ENCODE results near the gene CNTNAP1. TPM values are rescaled to one million over a fixed set of nuclear protein-coding genes. Genes with fewer than 3 reads are reported as not detected.

Gene CNTNAP1
- total RNA-seq, 1 experiment from 2014 or later = 9.0 TPM

- DNase-seq (ENCODE audit: low read depth) = no peak
These were observed 3.5 kb downstream of the CNTNAP1 start for GRCh38 chr17:42685831-42686230.

DNA sequence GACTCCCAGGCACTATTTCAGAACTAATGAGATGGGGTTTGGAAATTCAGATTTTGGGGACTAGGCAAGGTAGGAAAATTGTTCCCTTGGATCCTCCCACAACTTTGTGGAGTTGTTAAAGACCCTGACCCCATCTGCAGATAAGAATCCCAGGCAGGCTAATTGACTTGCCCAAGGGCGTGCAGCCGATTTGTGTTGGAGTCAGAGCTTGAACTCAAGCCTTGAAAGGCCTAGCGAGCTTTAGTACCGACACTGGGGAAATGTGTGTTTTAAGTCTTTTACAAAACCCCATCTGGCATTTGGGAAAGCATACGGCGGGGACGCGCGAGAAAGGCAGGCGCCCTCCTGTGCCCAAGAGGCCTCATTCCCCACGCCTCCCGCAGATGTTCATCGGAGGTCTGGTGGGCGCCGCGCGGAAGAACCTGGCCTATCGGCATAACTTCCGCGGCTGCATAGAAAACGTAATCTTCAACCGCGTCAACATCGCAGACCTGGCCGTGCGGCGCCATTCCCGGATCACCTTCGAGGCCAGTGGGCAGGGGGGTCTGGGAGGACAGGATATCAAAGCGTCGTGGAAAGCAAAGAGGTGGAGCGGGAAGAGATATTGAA, 4.3 kb downstream of the CNTNAP1 start:
- DNase-seq (ENCODE audit: low read depth) = no peak

DNA sequence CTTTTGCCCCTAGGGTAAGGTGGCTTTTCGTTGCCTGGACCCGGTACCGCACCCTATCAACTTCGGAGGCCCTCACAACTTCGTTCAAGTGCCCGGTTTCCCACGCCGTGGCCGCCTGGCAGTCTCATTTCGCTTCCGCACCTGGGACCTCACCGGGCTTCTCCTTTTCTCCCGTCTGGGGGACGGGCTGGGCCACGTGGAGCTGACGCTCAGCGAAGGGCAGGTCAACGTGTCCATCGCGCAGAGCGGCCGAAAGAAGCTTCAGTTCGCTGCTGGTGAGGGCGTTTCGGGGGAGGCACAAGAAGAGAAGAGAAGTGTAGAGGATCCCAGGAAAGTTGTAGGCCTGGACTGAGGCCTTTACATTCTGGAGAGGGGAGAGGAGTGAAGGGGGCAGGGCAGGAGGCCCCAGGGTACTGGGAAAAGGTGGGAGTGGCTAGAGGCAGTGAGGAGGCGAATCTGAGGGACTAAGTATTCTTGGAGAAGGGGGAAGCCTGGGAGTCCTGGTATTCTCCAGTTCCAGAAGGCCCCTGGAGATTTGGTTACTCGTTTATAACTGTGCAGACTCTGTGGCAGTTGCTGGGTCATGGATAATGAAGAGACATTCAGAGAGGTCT, 5.5 kb downstream of the CNTNAP1 start:
- DNase-seq (ENCODE audit: low read depth) = no peak

GRCh38 chr17:42690596-42690995, 8.3 kb downstream of the CNTNAP1 start:
- DNase-seq (ENCODE audit: low read depth) = no peak

GRCh38 chr17:42691021-42691545, 8.8 kb downstream of the CNTNAP1 start:
- no peak for DNase-seq (ENCODE audit: low read depth)

DNA sequence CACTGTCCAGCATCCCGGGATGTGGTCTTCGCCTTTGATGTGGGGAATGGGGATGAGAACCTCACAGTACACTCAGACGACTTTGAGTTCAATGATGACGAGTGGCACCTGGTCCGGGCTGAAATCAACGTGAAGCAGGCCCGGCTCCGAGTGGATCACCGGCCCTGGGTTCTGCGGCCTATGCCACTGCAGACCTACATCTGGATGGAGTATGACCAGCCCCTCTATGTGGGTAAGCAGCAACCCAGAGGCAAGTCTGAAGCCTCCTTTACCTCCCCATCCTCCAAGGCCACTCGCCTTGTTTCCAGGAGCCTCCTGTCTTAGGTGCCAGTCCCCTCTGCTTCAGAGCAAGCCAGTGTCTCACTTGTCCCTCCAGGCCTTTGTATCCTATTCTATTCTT, 10.2 kb downstream of the CNTNAP1 start:
- DNase-seq (ENCODE audit: low read depth) = no peak

GRCh38 chr17:42694524-42694923, 12.2 kb downstream of the CNTNAP1 start:
- DNase-seq (ENCODE audit: low read depth) = no peak

GRCh38 chr17:42695500-42695899, 13.2 kb downstream of the CNTNAP1 start:
- DNase-seq (ENCODE audit: low read depth) = no peak

DNA sequence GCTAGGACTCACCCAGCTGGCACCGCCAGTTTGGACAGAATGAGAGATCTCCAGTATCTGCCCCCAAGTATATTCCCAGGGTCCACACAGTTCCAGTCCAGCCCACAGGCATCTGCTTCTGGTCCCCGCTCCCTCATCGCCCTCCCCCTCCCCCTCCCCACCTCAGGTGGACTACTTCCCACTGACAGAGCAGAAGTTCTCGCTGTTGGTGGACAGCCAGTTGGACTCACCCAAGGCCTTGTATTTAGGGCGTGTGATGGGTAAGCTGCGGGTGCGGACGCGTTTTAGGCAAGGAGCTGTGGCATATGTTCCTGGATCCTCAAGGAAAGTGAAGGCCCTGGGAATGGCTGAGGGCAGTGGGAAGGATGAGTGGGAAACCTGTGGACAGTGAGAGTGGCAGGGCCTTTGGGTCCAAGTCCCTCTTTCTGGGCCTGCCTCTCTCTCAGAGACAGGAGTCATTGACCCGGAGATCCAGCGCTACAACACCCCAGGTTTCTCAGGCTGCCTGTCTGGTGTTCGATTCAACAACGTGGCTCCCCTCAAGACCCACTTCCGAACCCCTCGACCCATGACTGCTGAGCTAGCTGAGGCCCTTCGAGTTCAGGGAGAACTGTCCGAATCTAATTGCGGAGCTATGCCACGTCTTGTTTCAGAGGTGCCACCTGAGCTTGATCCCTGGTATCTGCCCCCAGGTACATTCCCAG, 14.9 kb downstream of the CNTNAP1 start:
- DNase-seq (ENCODE audit: low read depth) = no peak

GRCh38 chr17:42698736-42699414, 16.5 kb downstream of the CNTNAP1 start:
- DNase-seq (ENCODE audit: low read depth) = peak; percentile 71

- DNase-seq (ENCODE audit: low read depth) = no peak
These were observed 17.0 kb downstream of the CNTNAP1 start for GRCh38 chr17:42699415-42699740.

DNA sequence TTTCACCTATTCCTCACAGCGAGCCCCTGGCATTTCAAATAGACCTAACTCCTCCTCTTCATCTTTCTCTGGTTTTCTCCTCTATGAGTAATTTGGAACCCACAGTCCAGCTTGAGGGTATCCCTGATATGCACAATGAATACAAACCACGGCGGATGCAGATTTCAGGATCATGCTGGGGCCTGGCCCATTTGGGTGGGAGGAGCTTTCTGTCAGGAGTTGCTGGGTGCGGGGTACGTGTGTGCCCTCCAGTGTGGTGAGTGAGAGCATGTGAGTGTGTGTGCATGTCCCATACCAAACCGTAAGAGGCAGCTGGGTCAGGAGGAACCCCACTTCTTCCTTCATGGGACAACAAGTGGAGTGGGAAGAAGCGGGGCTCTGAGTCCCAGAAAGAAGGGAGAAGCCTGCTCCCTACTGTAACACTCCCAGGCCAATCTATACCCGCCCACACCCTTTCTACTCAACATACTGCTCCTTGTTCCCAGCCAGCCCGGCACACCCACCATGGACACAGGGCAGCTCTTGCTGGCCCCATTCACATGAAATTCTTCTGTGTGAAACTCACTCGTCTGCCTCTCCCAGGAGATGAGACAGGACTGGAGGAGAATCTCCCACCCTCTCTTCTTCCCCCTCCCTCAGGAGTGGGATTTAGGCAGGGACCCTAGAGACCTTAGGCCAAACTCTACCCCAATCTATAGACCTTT, 18.4 kb downstream of the CNTNAP1 start:
- DNase-seq (ENCODE audit: low read depth) = no peak

- no peak for DNase-seq (ENCODE audit: low read depth)
These were observed 20.1 kb downstream of the CNTNAP1 start for GRCh38 chr17:42702446-42702845.

- no peak for DNase-seq (ENCODE audit: low read depth)
These were observed 22.1 kb downstream of the CNTNAP1 start for GRCh38 chr17:42704490-42704836.

DNA sequence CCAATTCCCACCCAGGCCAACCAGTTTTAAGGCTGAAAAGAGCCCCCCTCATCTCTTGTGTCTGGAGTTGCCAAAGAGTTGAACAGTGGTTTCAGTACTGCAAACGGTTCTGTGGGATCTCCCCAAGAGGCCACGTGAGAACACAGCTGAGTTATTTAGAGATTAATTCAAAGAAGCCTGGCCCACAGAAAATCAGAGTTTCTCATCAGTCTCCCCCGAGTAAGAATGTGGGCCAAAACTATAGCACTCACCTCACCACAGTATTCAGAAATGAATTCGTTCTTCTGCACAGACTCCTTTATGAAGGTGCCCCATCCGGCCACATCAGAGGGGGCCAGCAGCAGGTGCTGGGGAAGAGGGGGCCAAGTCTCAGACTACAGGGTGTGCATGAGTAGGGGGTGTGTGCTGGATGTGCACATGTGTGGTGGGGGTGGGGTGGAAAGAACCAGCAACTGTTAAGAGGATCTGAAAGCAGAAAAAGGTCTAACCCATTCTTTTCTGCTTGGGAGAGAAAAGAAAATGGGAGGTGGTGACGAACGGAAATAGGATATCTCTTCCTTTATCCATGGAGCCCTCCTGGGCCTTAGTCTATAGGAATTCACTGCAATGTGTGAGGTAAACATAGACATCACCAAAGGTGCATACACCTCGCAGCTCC, 22.6 kb downstream of the CNTNAP1 start:
- no peak for DNase-seq (ENCODE audit: low read depth)

- no peak for DNase-seq (ENCODE audit: low read depth)
These were observed 24.4 kb downstream of the CNTNAP1 start for GRCh38 chr17:42706732-42707131.

- DNase-seq (ENCODE audit: low read depth) = no peak
These were observed 26.3 kb downstream of the CNTNAP1 start for GRCh38 chr17:42708588-42708987.

- DNase-seq (ENCODE audit: low read depth) = no peak
These were observed 27.2 kb downstream of the CNTNAP1 start for GRCh38 chr17:42709561-42709960.

DNA sequence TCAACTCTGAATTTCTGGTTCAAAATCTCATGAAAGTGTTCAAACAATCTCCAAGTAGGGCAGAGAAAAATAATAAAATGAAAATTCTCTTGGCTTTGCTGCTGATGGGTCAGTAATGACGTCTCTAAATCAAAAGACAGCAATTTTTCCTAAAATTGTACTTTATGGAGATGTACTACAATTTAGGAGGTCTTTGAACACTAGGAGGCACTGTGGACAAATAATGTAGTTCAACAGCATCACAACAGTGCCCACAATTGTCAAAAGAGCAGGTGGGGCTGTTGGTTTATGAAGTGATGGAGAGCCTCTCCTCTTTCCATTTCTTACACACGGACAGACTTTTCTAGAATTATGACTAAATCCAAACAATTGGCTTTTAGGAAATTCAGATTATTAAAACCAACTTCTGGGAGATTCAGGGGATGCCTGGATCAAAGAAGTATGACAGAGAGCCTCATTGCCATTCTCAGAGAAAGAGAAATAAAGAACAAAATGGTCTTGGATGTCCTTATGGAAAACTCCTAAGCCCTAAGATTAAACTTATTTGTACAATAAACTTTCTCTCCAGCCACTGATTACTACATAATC, 38.8 kb downstream of the CNTNAP1 start:
- DNase-seq (ENCODE audit: low read depth) = peak; percentile 72

GRCh38 chr17:42723636-42724035, 41.3 kb downstream of the CNTNAP1 start:
- DNase-seq (ENCODE audit: low read depth) = no peak

DNA sequence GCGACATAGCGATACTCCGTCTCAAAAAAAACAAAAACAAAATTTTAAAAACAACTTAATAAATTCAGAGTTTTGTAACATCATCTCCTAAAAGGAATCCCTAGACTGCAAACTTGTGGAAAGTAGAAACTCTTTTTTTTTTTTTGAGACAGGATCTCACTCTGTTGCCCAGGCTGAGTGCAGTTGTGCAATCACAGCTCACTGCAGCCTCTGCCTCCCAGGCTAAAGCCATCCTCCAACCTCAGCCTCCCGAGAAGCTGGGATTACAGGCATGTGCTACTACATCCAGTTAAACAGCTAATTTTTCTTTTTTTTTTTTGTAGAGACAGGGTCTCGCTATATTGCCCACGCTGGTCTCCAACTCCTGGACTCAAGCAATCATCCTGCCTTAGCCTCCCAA, 42.8 kb downstream of the CNTNAP1 start:
- DNase-seq (ENCODE audit: low read depth) = no peak

Data from LHCN-M2 (cell line).